AG08396 (cell line): Measurements from ENCODE around the gene SVIL.

Experiments used
- DNase-seq: peaks from one replicate; pipeline ENCODE4 v3.0.0; 2012; ENCODE audit warnings: low spot score, mixed read lengths

The SVIL gene

DNA sequence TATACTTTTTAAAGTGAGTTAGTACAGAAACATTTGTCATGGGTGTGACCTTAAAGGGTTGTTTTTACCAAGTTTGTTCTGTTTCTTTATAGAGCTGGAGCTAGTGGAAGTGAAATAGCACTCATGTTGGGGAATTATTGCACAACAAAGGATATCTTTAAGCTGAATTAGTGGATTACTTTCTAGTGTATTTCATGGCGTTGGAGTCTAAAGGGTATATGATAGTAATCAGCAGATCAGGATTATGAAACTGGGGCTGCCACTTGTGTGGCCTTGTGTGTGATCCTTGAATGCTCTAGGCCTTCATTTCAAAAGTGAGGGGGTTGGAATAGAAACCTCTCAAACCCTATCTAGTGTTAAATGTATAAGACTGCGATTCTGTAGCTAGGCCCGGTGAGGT lies 222.3 kb downstream of the SVIL start:
- no peak for DNase-seq

DNA sequence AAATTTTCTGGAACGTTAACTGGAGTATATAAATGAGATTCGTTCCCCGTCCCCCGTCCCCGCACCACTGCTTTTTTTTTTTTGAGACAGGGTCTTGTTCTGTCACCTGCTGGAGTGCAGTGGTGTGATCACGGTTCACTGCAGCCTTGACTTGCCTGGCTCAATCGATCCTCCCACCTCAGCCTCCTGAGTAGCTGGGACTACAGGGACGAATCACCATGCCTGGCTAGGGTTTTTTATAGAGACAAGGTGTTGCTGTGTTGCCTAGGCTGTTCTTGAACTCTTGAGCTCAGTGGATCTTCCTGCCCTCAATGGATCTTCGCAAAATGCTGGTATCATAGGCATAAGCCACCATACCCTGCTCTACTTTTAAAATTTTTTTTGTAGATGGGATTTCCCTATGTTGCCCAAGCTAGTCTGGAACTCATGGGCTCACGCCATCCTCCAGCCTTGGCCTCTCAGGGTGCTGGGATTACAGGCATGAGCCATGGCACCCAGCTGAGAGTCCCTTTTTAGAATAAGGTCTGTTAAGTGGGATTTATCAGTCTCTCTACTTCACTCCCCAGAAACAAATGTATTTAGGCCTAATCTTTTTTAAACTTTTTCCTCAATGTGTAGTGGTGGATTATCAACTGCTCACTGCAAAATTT lies 223.0 kb downstream of the SVIL start:
- no peak for DNase-seq

DNA sequence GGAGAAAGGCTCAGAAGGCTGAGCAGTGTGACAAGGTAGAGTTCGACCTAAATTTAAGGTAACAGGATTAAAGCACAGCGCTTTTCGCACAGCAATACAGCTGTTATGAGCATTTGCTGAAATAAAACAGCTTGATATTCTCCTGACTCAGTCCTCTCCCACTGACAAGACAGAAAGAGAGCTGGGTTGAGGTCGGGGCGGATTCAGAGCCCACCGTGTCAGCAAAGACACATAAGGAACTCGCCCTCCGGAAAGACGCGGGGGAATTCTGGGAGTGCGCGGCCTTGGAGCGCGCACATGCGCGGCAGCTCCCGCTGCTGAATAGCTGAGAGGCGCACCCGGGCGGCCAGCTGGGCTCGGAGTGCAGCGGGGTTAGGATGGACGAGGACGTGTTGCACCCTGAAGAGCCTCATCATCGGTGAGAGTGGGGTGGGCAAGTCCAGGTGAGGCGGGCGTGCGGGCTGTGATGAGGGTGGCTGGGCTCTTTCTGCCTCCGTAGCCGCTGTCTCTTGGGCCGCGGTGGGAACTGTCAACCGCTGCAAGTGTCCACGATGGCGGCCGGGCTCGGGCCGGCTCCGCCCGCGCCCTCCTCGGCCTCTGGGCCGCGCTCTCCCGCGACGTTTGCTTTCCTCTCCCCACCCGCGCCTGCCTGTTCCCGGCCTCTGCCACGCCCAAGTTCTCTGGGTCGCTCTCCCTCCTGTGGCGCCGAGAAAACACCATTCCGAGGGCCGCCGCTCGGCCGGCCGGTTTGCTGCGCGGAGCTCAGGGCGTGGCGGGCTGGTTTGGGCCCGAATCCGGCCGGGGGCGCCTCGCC lies 225.3 kb downstream of the SVIL start:
- peak; percentile 88 for DNase-seq

DNA sequence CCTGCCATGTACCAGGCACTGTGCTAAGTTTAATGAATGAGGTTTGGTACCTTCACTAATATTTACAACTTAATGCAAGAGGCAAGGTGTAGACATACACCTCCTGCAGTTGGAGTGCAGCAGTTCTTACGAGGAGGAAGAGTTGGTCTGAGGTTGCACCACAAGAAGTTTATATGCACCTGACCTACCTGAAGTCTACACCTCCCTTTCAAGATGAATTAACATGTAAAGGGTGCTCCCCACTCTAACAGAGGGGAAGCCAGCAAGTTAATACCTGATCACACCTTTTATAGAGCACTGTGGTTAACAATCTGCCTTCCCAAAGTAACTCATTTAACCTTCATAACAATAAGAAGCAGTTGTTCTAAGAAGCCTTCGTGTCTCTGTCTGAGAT lies 225.9 kb downstream of the SVIL start:
- DNase-seq: no peak
